Suprapubic skin (tissue), 4 donors: ENCODE results near the gene UBE2E2. TPM values are rescaled to one million over a fixed set of nuclear protein-coding genes. Genes with fewer than 3 reads are reported as not detected.

Experiments used
- DNase-seq, 2 donors: peaks; one replicate each; pipeline ENCODE4 v3.0.0-alpha.2; 2019; ENCODE audit warnings: low spot score in 2 of 2
- H3K27ac ChIP-seq: fragments of 200-600 bp; sonication (generic); one replicate; pipeline ENCODE4 v1.5.1; 2019
- H3K27me3 ChIP-seq: fragments of 200-600 bp; sonication (generic); one replicate; pipeline ENCODE4 v1.5.1; 2019
- H3K36me3 ChIP-seq: fragments of 200-600 bp; sonication (generic); one replicate; pipeline ENCODE4 v1.5.1; 2019
- H3K4me1 ChIP-seq: fragments of 200-600 bp; sonication (generic); one replicate; pipeline ENCODE4 v1.5.1; 2019
- H3K4me3 ChIP-seq: fragments of 200-600 bp; sonication (generic); one replicate; pipeline ENCODE4 v1.5.1; 2019; ENCODE audit warnings: mild to moderate bottlenecking
- H3K9me3 ChIP-seq: fragments of 200-600 bp; sonication (generic); one replicate; pipeline ENCODE4 v1.5.1; 2019
- EP300 ChIP-seq: sonication (generic); formaldehyde crosslinking; IDR thresholded peaks from one replicate; pipeline ENCODE4 v1.6.1; 2017; ENCODE audit warnings: antibody characterized with exemption
- POLR2A ChIP-seq, 2 donors: fragments of 450-650 bp; IDR thresholded peaks; one replicate each; pipeline ENCODE4 v1.6.1; 2017; ENCODE audit warnings: antibody characterized with exemption in 2 of 2, mild to moderate bottlenecking in 2 of 2, moderate library complexity in 2 of 2
- POLR2AphosphoS5 ChIP-seq, 3 donors: sonication (generic); formaldehyde crosslinking; IDR thresholded peaks; one replicate each; pipeline ENCODE4 v1.6.1; 2017; ENCODE audit warnings: antibody characterized with exemption in 3 of 3
- WGBS: methylation state at CpG from one replicate; pipeline ENCODE4 v1.1.5; 2018; 5-methylcytosine and 5-hydroxymethylcytosine counted together
- total RNA-seq, 4 donors: library from RNA; depleted of rRNA; stranded (reverse); fragments of >200 nt; gene quantifications; one replicate each; pipeline ENCODE4 v1.1.0, GENCODE V29; 2016
- TF ChIP-seq, protein P1 (sequence below), 2 donors: fragments of 200-600 bp in 1 of 2; fragments of 450-650 bp in 1 of 2; sonication (generic) in 1 of 2; IDR thresholded peaks; one replicate each; pipeline ENCODE4 v1.5.1; 2016 to 2019; ENCODE audit warnings: antibody characterized with exemption in 2 of 2, mild to moderate bottlenecking in 1 of 2, moderate library complexity in 1 of 2

The UBE2E2 gene
- total RNA-seq, 4 donors from 2014 or later, result 30.2 to 65.4 (median 34.8) TPM

DNA sequence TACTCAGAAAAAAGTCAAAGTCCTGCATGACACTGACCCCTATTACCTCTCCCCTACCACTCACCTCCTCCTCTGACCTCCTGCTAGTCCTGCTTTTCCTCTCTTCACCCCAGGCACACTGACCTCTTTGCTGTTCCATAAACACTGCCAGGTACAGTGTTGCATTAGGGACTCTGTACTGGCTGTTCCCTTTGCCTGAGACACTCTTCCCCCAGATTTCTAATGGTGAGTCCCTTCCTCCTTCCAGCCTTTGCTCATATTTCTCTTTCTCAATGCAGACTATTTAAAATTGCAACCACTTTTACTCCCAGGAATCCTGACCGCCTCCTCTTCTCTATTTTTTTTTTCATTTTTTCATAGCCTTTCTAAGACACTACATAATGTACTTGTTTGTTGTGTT lies 36.3 kb upstream of the UBE2E2 start:
- no peaks in the 10 kb centered on the region for H3K4me1 ChIP-seq

DNA sequence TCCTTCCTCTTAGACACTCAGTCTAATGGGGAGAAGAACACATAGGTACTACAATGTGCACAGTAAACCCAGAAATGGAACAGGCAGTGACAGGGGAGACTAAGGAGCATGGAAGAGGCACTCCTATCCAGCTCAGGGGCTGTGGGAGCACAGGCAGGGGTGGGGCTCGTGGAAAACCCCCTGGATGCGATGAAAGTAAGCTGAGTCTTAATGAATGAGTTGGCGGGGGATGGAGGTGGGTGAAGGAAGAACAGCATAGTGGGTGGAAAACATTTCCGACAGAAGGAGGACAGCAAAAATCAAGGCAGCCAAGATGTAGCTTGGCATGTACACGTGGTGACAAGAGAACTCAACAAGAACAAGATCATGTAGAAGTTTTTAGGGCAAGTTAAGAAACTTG lies 33.6 kb upstream of the UBE2E2 start:
- Histone ChIP-seq H3K9me3 (no peaks in the 10 kb centered on the region), H3K27me3 (no peaks in the 10 kb centered on the region), H3K36me3 (no peaks in the 10 kb centered on the region), H3K27ac (no peak overlapping the region), H3K4me1 (no peaks in the 10 kb centered on the region), H3K4me3 (no peak overlapping the region)
- TF ChIP-seq POLR2A (IDR thresholded peaks at IDR 0.05) (no peak), POLR2AphosphoS5 (IDR thresholded peaks at IDR 0.05) (no peak), EP300 (no peak)
- TF ChIP-seq, protein P1, sequence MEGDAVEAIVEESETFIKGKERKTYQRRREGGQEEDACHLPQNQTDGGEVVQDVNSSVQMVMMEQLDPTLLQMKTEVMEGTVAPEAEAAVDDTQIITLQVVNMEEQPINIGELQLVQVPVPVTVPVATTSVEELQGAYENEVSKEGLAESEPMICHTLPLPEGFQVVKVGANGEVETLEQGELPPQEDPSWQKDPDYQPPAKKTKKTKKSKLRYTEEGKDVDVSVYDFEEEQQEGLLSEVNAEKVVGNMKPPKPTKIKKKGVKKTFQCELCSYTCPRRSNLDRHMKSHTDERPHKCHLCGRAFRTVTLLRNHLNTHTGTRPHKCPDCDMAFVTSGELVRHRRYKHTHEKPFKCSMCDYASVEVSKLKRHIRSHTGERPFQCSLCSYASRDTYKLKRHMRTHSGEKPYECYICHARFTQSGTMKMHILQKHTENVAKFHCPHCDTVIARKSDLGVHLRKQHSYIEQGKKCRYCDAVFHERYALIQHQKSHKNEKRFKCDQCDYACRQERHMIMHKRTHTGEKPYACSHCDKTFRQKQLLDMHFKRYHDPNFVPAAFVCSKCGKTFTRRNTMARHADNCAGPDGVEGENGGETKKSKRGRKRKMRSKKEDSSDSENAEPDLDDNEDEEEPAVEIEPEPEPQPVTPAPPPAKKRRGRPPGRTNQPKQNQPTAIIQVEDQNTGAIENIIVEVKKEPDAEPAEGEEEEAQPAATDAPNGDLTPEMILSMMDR (IDR thresholded peaks at IDR 0.05), result no peak
- 54% methylated on average over 5 of the region's 5 CpGs for WGBS
- DNase-seq, result no peak

More for the DNA sequence above, 36.3 kb upstream of the UBE2E2 start:
- H3K9me3 ChIP-seq, result no peaks in the 10 kb centered on the region
- DNase-seq, result no peak
- no peak overlapping the region for H3K27ac ChIP-seq
- H3K27me3 ChIP-seq, result no peaks in the 10 kb centered on the region
- H3K4me3 ChIP-seq, result no peak overlapping the region
- H3K36me3 ChIP-seq, result no peaks in the 10 kb centered on the region
- TF ChIP-seq EP300 (no peak), POLR2A (IDR thresholded peaks at IDR 0.05) (no peak), POLR2AphosphoS5 (IDR thresholded peaks at IDR 0.05) (no peak)
- TF ChIP-seq, protein P1 (IDR thresholded peaks at IDR 0.05), result no peak
- WGBS, result 94% methylated on average over 1 of the region's 1 CpG

DNA sequence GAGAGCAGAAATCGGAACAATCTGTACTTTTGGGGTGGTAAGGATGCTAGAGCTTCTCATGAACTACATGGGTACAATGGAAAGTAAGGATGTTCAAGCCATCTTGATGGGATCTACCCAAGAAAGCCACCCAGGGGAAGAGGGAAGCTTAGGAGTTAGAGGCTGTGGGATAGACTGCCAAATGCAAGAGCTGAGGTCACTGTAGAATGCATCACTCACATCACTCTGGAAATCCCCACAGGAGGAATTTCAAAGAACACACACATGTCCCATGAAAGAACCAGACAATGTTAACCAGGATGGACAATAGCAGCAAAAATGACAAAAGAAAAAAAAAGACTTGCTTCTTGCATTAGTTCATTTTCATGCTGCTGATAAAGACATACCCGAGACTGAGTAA lies 32.8 kb upstream of the UBE2E2 start:
- Histone ChIP-seq H3K4me3 (no peak overlapping the region), H3K9me3 (no peaks in the 10 kb centered on the region), H3K4me1 (no peaks in the 10 kb centered on the region), H3K27ac (no peak overlapping the region), H3K36me3 (no peaks in the 10 kb centered on the region), H3K27me3 (no peaks in the 10 kb centered on the region)
- TF ChIP-seq POLR2A (IDR thresholded peaks at IDR 0.05), result no peak
- TF ChIP-seq POLR2AphosphoS5 (IDR thresholded peaks at IDR 0.05), result no peak
- TF ChIP-seq, protein P1 (IDR thresholded peaks at IDR 0.05), result no peak
- 72% methylated on average over 2 of the region's 2 CpGs for WGBS
- no peak for DNase-seq

DNA sequence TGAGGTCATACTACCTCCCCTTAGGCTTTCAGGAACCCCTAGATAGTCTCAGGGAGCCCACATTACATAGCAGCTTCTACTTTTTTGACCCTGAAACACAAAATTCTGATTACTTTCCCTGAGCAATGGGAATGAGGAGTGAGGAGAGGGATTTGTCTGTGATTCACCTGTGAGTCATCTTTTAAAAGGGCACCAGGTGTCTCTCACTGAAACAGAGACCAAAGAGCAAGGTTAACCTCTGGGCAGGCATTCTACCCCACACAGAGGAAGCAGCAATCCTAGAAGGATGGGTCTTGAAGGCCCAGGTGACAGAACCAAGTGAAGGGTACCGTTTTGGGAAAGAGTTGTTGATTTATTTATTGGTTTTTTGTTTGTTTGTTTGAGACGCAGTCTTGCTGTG lies 31.1 kb upstream of the UBE2E2 start:
- no peaks in the 10 kb centered on the region for H3K9me3 ChIP-seq
- H3K27me3 ChIP-seq, result no peaks in the 10 kb centered on the region
- H3K36me3 ChIP-seq, result no peaks in the 10 kb centered on the region
- no peak overlapping the region for H3K27ac ChIP-seq
- TF ChIP-seq POLR2AphosphoS5 (IDR thresholded peaks at IDR 0.05), result no peak
- DNase-seq, result no peak
- H3K4me3 ChIP-seq, result no peak overlapping the region
- WGBS, result 92% methylated on average over 2 of the region's 2 CpGs
- H3K4me1 ChIP-seq, result no peaks in the 10 kb centered on the region

DNA sequence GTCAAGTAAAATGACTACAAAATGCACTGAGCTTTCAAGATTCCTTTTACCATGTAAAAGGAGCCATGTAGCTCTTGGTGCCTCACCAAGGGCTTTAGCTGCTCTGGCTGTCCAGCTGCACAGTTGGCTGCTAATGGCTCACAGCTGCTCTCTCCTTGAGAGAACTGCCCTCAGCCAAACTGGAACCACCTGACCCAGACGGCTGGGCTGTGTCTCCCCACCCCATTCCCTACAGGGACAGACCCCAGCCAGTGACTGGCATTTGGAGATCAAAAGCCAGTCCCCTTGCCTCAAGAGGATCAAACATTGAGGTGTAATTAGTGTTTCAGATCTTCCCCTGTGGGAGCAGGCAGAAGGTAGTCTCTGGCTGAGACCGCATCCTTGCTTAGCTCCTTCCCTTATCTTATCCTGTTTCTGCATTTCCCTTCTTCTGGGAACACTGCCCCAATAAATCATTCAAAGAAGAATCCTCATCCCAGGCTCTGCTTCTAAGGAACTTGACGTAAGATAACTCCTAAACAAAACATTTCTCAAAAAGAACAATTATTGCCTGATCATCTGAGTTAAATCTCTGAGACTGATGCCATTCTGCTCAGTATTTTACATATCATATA lies 28.6 kb upstream of the UBE2E2 start:
- whole genome bisulfite sequencing, result 63% methylated on average over 3 of the region's 3 CpGs
- Histone ChIP-seq H3K27me3 (no peaks in the 10 kb centered on the region), H3K4me3 (no peak overlapping the region), H3K4me1 (no peaks in the 10 kb centered on the region), H3K9me3 (no peaks in the 10 kb centered on the region), H3K27ac (no peak overlapping the region), H3K36me3 (no peaks in the 10 kb centered on the region)
- DNase-seq, result no peak
- TF ChIP-seq POLR2A (IDR thresholded peaks at IDR 0.05) (no peak), EP300 (no peak), POLR2AphosphoS5 (IDR thresholded peaks at IDR 0.05) (no peak)
- TF ChIP-seq, protein P1 (IDR thresholded peaks at IDR 0.05), result no peak
